Stimulated activated CD4-positive, alpha-beta T cell treated with anti-CD3 and anti-CD28 coated beads, Interleukin-12 subunit alpha, Interleukin-12 subunit beta, amount 100 ng/mL, for 4 hours (primary cell): ENCODE results near the gene ZNF202.

ENCODE experiments used
- DNase-seq: peaks from one replicate; pipeline ENCODE4 v3.0.0-alpha.2; 2020

ZNF202 gene

GRCh38 chr11:123681030-123681429 is 60.4 kb downstream of the ZNF202 start:
- DNase-seq: no peak

DNA sequence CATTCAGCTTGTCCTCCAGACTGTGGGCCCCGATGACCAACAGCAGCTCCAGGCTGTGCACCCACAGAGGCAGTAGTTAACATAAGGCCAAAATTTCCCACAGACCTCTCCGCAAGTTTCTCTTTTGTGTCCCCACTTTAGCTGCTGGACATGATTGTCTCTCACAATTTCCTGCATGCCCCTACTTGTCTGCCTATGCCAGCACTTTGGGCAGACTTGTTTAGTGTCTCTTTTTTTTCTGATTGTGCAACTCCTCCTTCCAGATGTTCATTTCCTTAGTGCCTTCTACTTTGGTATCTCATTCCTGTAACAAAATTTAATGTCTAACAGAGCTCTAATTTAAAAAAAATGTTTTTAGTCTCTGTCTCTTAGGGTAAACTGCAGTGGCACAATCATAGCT is 63.2 kb downstream of the ZNF202 start:
- DNase-seq: no peak

DNA sequence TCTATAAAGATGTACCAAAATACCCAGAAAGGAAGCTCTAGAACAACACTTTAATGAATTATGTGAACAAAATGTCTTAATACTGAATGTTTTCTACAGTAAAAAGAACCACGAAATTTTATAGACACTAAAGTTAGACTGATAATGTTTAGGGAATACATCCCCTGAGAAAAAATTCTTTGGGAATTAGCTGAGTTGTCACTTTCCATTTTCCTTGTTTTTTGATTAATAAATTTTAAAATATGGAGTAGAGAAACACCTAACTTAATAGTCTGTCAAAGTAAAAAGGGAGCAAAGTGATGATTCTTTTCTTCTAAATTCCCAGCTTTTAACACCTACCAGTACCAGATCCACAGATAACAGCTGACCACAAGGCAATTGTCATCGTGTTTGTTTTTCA is 64.0 kb downstream of the ZNF202 start:
- DNase-seq: no peak

DNA sequence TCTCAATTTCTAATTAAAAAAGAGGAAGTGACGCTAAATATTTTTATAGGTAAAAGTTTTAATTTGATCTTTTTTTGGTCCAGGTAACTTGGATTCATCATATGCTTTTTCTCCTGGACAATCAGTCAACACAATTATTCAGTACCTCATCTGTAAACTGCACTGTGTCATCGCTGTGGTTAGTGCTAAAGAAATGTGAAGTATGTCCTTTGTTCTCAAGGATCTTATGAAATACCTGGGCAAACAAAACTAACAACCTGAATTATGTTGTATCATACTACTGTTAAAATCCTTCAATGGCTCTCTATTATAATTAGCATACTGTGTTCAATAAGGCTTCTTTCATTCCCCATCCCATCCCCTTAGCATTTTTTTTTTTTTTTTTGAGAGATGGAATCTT is 67.2 kb downstream of the ZNF202 start:
- DNase-seq: no peak
